SK-N-SH (cell line): ENCODE data around the gene GARIN1A. TPM values are rescaled to one million over a fixed set of nuclear protein-coding genes. Genes with fewer than 3 reads are reported as not detected.

ENCODE experiments used
- CTCF ChIA-PET: fragments of 300-600, 350-600 bp; formaldehyde crosslinking; extraction: SDS; loops from one replicate; lab custom pipeline; 2021; lab: Yijun Ruan, JAX
- POLR2A ChIA-PET: fragments of 350-600 bp; sonication (Branson Sonifier 250); formaldehyde crosslinking; extraction: SDS; loops from one replicate; lab custom pipeline; 2020; ENCODE audit warnings: antibody characterized with exemption, inconsistent platforms; lab: Yijun Ruan, JAX
- DNase-seq: peaks from one replicate; pipeline ENCODE4 v3.0.0; 2012
- H2AFZ ChIP-seq: fragments of 200-600 bp; sonication (generic); 2 replicates; pipeline ENCODE4 v1.8.1; 2016; ENCODE audit warnings: antibody characterized with exemption, mild to moderate bottlenecking, low read depth
- H3F3A ChIP-seq: fragments of 200-600 bp; sonication (generic); replicated peaks from 2 replicates; pipeline ENCODE3; 2016; ENCODE audit warnings: antibody characterized with exemption, mild to moderate bottlenecking; ENCODE audit not compliant: insufficient read depth
- H3K27ac ChIP-seq, 2 experiments: fragments of 200-500 bp in 1 of 2; fragments of 200-600 bp in 1 of 2; sonication (Bioruptor generic) in 1 of 2; sonication (generic), shearing (Covaris generic) in 1 of 2; 2 replicates each; pipeline versions ENCODE4 v1.5.1 to v1.6.1; 2014 to 2016; ENCODE audit warnings: low read depth in 2 of 2, inconsistent platforms in 1 of 2, low read length in 1 of 2, mild to moderate bottlenecking in 1 of 2, mixed read lengths in 1 of 2
- H3K27me3 ChIP-seq: fragments of 200-600 bp; sonication (generic), shearing (Covaris generic); 2 replicates; pipeline ENCODE4 v1.6.1; 2016; ENCODE audit warnings: mixed run types; ENCODE audit not compliant: insufficient read depth
- H3K36me3 ChIP-seq, 2 experiments: fragments of 200-500 bp in 1 of 2; fragments of 200-600 bp in 1 of 2; sonication (Bioruptor generic) in 1 of 2; sonication (generic) in 1 of 2; replicated peaks in 1 of 2; 2 replicates each; pipeline versions ENCODE3 to v1.5.1; 2014 to 2016; ENCODE audit warnings: low read length in 1 of 2, mild to moderate bottlenecking in 1 of 2; ENCODE audit not compliant: insufficient read depth in 2 of 2, control insufficient read depth in 1 of 2
- H3K4me1 ChIP-seq, 2 experiments: fragments of 200-500 bp in 1 of 2; fragments of 200-600 bp in 1 of 2; sonication (Bioruptor generic) in 1 of 2; sonication (generic), shearing (Covaris generic) in 1 of 2; 2 replicates each; pipeline versions ENCODE4 v1.5.1 to v1.6.1; 2014 to 2016; ENCODE audit warnings: low read depth in 1 of 2, low read length in 1 of 2, mixed run types in 1 of 2; ENCODE audit not compliant: insufficient read depth in 2 of 2, control insufficient read depth in 1 of 2
- H3K4me2 ChIP-seq: fragments of 200-600 bp; sonication (generic), shearing (Covaris generic); 2 replicates; pipeline ENCODE4 v1.6.1; 2017; ENCODE audit warnings: mixed run types
- H3K4me3 ChIP-seq, 2 experiments: fragments of 200-500 bp in 1 of 2; fragments of 200-600 bp in 1 of 2; sonication (Bioruptor generic) in 1 of 2; sonication (generic), shearing (Covaris generic) in 1 of 2; 2 replicates each; pipeline versions ENCODE4 v1.5.1 to v1.8.1; 2014 to 2016; ENCODE audit warnings: low read depth in 2 of 2, inconsistent platforms in 1 of 2, low read length in 1 of 2, mild to moderate bottlenecking in 1 of 2, mixed read lengths in 1 of 2, moderate library complexity in 1 of 2
- H3K79me2 ChIP-seq: fragments of 200-600 bp; sonication (generic); 2 replicates; pipeline ENCODE4 v1.8.1; 2017; ENCODE audit warnings: mild to moderate bottlenecking; ENCODE audit not compliant: insufficient read depth
- H3K9ac ChIP-seq: fragments of 200-600 bp; sonication (generic); 2 replicates; pipeline ENCODE4 v1.6.1; 2017; ENCODE audit warnings: mixed run types
- H3K9me2 ChIP-seq: fragments of 200-600 bp; sonication (generic); 2 replicates; pipeline ENCODE4 v1.6.1; 2017; ENCODE audit warnings: mixed run types
- H3K9me3 ChIP-seq: fragments of 200-600 bp; sonication (generic); 2 replicates; pipeline ENCODE4 v1.6.1; 2017; ENCODE audit warnings: mixed run types, mild to moderate bottlenecking, moderate library complexity
- H4K20me1 ChIP-seq: fragments of 200-600 bp; sonication (generic); 2 replicates; pipeline ENCODE4 v1.6.1; 2017; ENCODE audit warnings: mild to moderate bottlenecking, mixed run types; ENCODE audit not compliant: insufficient read depth
- GATA2 ChIP-seq: sonication (generic); formaldehyde crosslinking; IDR thresholded peaks from 2 replicates; pipeline ENCODE4 v1.5.0; 2020; ENCODE audit warnings: mild to moderate bottlenecking, missing genetic modification reagents
- MXI1 ChIP-seq: IDR thresholded peaks from 2 replicates; pipeline ENCODE4 v1.6.1; 2012; ENCODE audit warnings: mild to moderate bottlenecking, low read depth, low read length, improper control_type of control experiment
- NRF1 ChIP-seq: IDR thresholded peaks from 2 replicates; pipeline ENCODE4 v1.6.1; 2012; ENCODE audit warnings: low read depth, mild to moderate bottlenecking, low read length
- POLR2AphosphoS5 ChIP-seq: IDR thresholded peaks from 2 replicates; pipeline ENCODE4 v1.6.1; 2012; ENCODE audit warnings: low read depth, low read length
- RAD21 ChIP-seq: IDR thresholded peaks from 2 replicates; pipeline ENCODE4 v1.6.1; 2012; ENCODE audit warnings: mild to moderate bottlenecking, low read length
- RCOR1 ChIP-seq: fragments of 150-350 bp; IDR thresholded peaks from 2 replicates; pipeline ENCODE4 v1.6.1; 2017; ENCODE audit warnings: antibody characterized with exemption, low read length
- RXRA ChIP-seq: IDR thresholded peaks from 2 replicates; pipeline ENCODE4 v1.4.0; 2012; ENCODE audit warnings: low read depth, mild to moderate bottlenecking, borderline replicate concordance
- SIN3A ChIP-seq: IDR thresholded peaks from 2 replicates; pipeline ENCODE4 v1.6.1; 2012; ENCODE audit warnings: low read depth, mild to moderate bottlenecking, low read length, moderate library complexity, borderline replicate concordance
- SMC3 ChIP-seq: IDR thresholded peaks from 2 replicates; pipeline ENCODE4 v1.6.1; 2012; ENCODE audit warnings: low read depth, low read length, improper control_type of control experiment
- TCF12 ChIP-seq: IDR thresholded peaks from 2 replicates; pipeline ENCODE4 v1.4.0; 2012
- TEAD4 ChIP-seq: IDR thresholded peaks from 2 replicates; pipeline ENCODE4 v1.4.0; 2012; ENCODE audit warnings: mild to moderate bottlenecking, borderline replicate concordance; ENCODE audit not compliant: insufficient read depth
- WGBS: methylation state at CpG from one replicate; pipeline ENCODE4 v1.1.6; 2017; ENCODE audit warnings: low lambda C conversion rate; 5-methylcytosine and 5-hydroxymethylcytosine counted together
- polyA plus RNA-seq, 3 experiments: library from polyadenylated mRNA; depleted of rRNA; stranded (reverse); fragments of >200 nt; gene quantifications; 2 replicates each; pipeline ENCODE4 v1.2.3, GENCODE V29; 2012
- TF ChIP-seq, protein P1 (sequence below): IDR thresholded peaks from 2 replicates; pipeline ENCODE4 v1.6.1; 2012; ENCODE audit warnings: mild to moderate bottlenecking, low read depth, low read length, moderate library complexity
- TF ChIP-seq, protein P2 (sequence below): fragments of 150-350 bp; IDR thresholded peaks from 2 replicates; pipeline ENCODE4 v1.6.1; 2016; ENCODE audit warnings: mild to moderate bottlenecking, low read depth, low read length
- TF ChIP-seq, protein P3 (sequence below): fragments of 150-350 bp; IDR thresholded peaks from 2 replicates; pipeline ENCODE4 v1.6.1; 2017; ENCODE audit warnings: antibody characterized with exemption, low read length, low read depth, borderline replicate concordance
- TF ChIP-seq, protein P4 (sequence below): IDR thresholded peaks from 2 replicates; pipeline ENCODE4; 2012

Gene GARIN1A
- polyA plus RNA-seq, 1 of the 3 experiments (the other 2 are of a cell fraction), result 1.2 TPM

DNA sequence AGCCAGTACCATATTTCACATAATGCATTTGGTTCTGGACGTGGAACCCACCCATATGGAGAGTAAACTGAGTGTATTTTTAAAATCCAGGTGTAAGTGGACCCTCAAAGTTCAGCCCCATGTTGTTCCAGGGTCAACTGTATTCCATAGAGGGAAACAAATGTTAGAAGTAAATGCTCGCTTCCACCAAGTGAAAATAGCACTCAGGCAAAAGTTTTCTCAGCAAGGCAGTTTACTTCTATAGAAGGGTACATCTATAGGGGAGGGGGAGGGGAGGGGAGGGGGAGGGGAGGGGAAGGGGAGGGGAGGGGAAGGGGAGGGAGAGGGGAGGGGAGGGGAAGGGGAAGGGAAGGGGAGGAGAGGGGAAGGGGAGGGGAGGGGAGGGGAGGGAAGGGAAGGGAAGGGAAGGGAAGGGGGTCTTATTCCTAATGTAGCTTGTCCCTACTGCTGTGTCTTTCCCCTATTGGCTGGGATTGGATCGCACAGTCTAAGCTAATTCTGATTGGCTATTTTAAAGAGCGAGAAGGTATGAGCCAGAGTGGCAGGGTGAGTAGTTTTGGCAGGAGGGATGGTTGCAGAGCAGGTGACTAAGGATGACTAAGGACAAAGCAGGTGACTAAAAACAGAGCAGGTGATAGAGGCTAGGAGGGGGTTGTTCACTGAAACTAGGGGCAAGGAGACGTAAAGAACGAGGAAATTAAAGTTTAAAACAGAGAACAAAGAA, 29.1 kb downstream of the GARIN1A start:
- H3K4me2 ChIP-seq, result no peak overlapping the region
- no peak overlapping the region for H3K9ac ChIP-seq
- no peaks in the 10 kb centered on the region for H4K20me1 ChIP-seq
- no peak overlapping the region for H3K27ac ChIP-seq
- ChIA-PET CTCF (interaction anchor here (1.2 to 1.3 kb wide), 2 partner anchors 11 to 29 kb away, joined by 3 read pairs; partner anchors contain the start of gene GARIN1A), POLR2A (no interaction called here)
- no peaks in the 10 kb centered on the region for H3K79me2 ChIP-seq
- peaks cover 5% of the 10 kb centered on the region; the same call in 1 of the 2 replicates for H3K27me3 ChIP-seq
- TF ChIP-seq RCOR1 (no peak), SMC3 (no peak), TEAD4 (no peak), SIN3A (no peak), TCF12 (no peak), RXRA (no peak), RAD21 (no peak), MXI1 (no peak), NRF1 (no peak), POLR2AphosphoS5 (no peak), GATA2 (CRISPR knock-in tag) (no peak)
- TF ChIP-seq, protein P1, sequence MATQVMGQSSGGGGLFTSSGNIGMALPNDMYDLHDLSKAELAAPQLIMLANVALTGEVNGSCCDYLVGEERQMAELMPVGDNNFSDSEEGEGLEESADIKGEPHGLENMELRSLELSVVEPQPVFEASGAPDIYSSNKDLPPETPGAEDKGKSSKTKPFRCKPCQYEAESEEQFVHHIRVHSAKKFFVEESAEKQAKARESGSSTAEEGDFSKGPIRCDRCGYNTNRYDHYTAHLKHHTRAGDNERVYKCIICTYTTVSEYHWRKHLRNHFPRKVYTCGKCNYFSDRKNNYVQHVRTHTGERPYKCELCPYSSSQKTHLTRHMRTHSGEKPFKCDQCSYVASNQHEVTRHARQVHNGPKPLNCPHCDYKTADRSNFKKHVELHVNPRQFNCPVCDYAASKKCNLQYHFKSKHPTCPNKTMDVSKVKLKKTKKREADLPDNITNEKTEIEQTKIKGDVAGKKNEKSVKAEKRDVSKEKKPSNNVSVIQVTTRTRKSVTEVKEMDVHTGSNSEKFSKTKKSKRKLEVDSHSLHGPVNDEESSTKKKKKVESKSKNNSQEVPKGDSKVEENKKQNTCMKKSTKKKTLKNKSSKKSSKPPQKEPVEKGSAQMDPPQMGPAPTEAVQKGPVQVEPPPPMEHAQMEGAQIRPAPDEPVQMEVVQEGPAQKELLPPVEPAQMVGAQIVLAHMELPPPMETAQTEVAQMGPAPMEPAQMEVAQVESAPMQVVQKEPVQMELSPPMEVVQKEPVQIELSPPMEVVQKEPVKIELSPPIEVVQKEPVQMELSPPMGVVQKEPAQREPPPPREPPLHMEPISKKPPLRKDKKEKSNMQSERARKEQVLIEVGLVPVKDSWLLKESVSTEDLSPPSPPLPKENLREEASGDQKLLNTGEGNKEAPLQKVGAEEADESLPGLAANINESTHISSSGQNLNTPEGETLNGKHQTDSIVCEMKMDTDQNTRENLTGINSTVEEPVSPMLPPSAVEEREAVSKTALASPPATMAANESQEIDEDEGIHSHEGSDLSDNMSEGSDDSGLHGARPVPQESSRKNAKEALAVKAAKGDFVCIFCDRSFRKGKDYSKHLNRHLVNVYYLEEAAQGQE, result no peak
- TF ChIP-seq, protein P2, sequence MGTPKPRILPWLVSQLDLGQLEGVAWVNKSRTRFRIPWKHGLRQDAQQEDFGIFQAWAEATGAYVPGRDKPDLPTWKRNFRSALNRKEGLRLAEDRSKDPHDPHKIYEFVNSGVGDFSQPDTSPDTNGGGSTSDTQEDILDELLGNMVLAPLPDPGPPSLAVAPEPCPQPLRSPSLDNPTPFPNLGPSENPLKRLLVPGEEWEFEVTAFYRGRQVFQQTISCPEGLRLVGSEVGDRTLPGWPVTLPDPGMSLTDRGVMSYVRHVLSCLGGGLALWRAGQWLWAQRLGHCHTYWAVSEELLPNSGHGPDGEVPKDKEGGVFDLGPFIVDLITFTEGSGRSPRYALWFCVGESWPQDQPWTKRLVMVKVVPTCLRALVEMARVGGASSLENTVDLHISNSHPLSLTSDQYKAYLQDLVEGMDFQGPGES, result no peak
- TF ChIP-seq, protein P3, sequence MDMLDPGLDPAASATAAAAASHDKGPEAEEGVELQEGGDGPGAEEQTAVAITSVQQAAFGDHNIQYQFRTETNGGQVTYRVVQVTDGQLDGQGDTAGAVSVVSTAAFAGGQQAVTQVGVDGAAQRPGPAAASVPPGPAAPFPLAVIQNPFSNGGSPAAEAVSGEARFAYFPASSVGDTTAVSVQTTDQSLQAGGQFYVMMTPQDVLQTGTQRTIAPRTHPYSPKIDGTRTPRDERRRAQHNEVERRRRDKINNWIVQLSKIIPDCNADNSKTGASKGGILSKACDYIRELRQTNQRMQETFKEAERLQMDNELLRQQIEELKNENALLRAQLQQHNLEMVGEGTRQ, result no peak
- TF ChIP-seq, protein P4, sequence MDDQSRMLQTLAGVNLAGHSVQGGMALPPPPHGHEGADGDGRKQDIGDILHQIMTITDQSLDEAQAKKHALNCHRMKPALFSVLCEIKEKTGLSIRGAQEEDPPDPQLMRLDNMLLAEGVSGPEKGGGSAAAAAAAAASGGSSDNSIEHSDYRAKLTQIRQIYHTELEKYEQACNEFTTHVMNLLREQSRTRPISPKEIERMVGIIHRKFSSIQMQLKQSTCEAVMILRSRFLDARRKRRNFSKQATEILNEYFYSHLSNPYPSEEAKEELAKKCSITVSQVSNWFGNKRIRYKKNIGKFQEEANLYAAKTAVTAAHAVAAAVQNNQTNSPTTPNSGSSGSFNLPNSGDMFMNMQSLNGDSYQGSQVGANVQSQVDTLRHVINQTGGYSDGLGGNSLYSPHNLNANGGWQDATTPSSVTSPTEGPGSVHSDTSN, result no peak
- H3K9me3 ChIP-seq, result no peaks in the 10 kb centered on the region
- no peak overlapping the region for H3K4me3 ChIP-seq
- no peaks in the 10 kb centered on the region for H3K9me2 ChIP-seq
- no peak overlapping the region for H2AFZ ChIP-seq
- peaks cover 4% of the 10 kb centered on the region for H3F3A ChIP-seq
- H3K4me1 ChIP-seq, result no peaks in the 10 kb centered on the region; a peak in 1 of 4 replicates
- DNase-seq, result no peak
- 82% methylated on average over 6 of the region's 6 CpGs for WGBS
- no peaks in the 10 kb centered on the region for H3K36me3 ChIP-seq
